Suprapubic skin (tissue), 3 donors: ENCODE measurements around the gene AKAP8.

Source experiments
- EP300 ChIP-seq: sonication (generic); formaldehyde crosslinking; IDR thresholded peaks from one replicate; pipeline ENCODE4 v1.6.1; 2017; ENCODE audit warnings: antibody characterized with exemption
- POLR2A ChIP-seq, 2 donors: fragments of 450-650 bp; IDR thresholded peaks; one replicate each; pipeline ENCODE4 v1.6.1; 2017; ENCODE audit warnings: antibody characterized with exemption in 2 of 2, mild to moderate bottlenecking in 2 of 2, moderate library complexity in 2 of 2
- TF ChIP-seq, protein P1 (sequence below), 2 donors: fragments of 200-600 bp in 1 of 2; fragments of 450-650 bp in 1 of 2; sonication (generic) in 1 of 2; IDR thresholded peaks; one replicate each; pipeline ENCODE4 v1.5.1; 2016 to 2019; ENCODE audit warnings: antibody characterized with exemption in 2 of 2, mild to moderate bottlenecking in 1 of 2, moderate library complexity in 1 of 2

GRCh38 chr19:15398501-15399233 is 19.1 kb upstream of the AKAP8 start:
- TF ChIP-seq, protein P1, sequence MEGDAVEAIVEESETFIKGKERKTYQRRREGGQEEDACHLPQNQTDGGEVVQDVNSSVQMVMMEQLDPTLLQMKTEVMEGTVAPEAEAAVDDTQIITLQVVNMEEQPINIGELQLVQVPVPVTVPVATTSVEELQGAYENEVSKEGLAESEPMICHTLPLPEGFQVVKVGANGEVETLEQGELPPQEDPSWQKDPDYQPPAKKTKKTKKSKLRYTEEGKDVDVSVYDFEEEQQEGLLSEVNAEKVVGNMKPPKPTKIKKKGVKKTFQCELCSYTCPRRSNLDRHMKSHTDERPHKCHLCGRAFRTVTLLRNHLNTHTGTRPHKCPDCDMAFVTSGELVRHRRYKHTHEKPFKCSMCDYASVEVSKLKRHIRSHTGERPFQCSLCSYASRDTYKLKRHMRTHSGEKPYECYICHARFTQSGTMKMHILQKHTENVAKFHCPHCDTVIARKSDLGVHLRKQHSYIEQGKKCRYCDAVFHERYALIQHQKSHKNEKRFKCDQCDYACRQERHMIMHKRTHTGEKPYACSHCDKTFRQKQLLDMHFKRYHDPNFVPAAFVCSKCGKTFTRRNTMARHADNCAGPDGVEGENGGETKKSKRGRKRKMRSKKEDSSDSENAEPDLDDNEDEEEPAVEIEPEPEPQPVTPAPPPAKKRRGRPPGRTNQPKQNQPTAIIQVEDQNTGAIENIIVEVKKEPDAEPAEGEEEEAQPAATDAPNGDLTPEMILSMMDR (IDR thresholded peaks at IDR 0.05): no peak
- TF ChIP-seq POLR2A (IDR thresholded peaks at IDR 0.05) (no peak), EP300 (no peak)
